HFFc6 (cell line): ENCODE measurements around the gene DCUN1D3. TPM values are rescaled to one million over a fixed set of nuclear protein-coding genes. Genes with fewer than 3 reads are reported as not detected.

Source experiments
- DNase-seq: peaks from one replicate; pipeline ENCODE4 v3.0.0-alpha.2; 2018
- H3K27ac Mint-ChIP-seq: 2 replicates; pipeline ENCODE4 v1.8.0; 2020; ENCODE audit warnings: mild to moderate bottlenecking, mixed read lengths
- H3K27me3 Mint-ChIP-seq: 2 replicates; pipeline ENCODE4 v1.8.0; 2021; ENCODE audit warnings: mild to moderate bottlenecking, moderate library complexity, mixed read lengths; ENCODE audit not compliant: insufficient read depth
- H3K36me3 Mint-ChIP-seq: 2 replicates; pipeline ENCODE4 v1.8.0; 2021; ENCODE audit warnings: low read depth, mixed read lengths
- H3K4me1 Mint-ChIP-seq: 2 replicates; pipeline ENCODE4 v1.8.0; 2020; ENCODE audit warnings: low read depth, mixed read lengths
- H3K4me3 Mint-ChIP-seq: 2 replicates; pipeline ENCODE4 v1.8.0; 2020; ENCODE audit warnings: mild to moderate bottlenecking, moderate library complexity, mixed read lengths
- H3K9me3 Mint-ChIP-seq: 2 replicates; pipeline ENCODE4 v1.8.0; 2020; ENCODE audit warnings: mild to moderate bottlenecking, mixed read lengths
- total RNA-seq, 6 experiments: library from RNA; stranded (reverse); fragmentation: NEBNext Ultra II Directional; extraction: Animal tissue kit (Norgen Biotek cat#: 25700); gene quantifications; 2 replicates in 1 of 6; 3 replicates in 5 of 6; pipeline ENCODE4 v1.2.3, GENCODE V29; 2021
- TF ChIP-seq, protein P1 (sequence below): fragments of 200-600 bp; sonication (generic); IDR thresholded peaks from 2 replicates; pipeline ENCODE4 v1.5.0; 2021; ENCODE audit warnings: antibody characterized with exemption, mild to moderate bottlenecking

DCUN1D3 gene
- total RNA-seq, 6 experiments from 2014 or later = 29.2 to 41.0 (median 32.1) TPM

DNA sequence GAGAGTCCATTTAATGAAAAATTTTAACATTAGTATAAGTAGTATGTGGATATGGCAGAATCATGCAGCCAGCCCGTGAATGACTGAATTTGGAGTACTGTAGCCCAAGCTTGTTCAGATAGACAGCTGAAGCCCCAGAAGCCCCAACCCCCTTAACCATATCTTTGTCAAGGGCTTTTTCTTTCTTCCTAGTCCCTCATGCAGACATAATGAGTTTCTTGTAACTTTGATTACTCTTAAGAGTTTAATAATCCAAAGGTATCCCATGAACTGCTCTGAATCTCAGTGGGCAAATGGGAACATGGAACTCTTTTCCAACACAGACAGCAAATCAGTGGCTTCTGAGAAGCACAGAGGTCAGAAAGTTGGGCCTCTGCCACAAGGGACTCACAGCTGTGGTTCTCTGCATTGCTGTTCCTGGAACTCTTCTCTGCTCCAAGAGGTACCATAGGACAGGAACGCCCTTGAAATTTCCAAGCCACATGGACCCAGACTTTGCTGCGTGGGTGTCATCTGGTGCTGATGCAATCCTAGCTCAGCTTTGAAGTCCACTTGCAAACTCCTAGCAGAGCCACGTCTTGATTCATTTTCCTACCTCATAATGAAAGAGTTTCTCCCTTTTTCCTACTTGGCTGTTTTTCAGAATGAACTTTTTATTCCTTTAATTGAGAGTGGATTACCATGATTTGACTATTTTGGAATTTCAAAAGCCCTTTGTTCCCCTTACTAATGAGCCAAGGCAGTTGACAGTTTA is 18.5 kb upstream of the DCUN1D3 start:
- Mint-ChIP-seq H3K9me3 (no peaks in the 10 kb centered on the region), H3K27ac (peak overlapping the region; percentile 47; the same call in 1 of the 2 replicates), H3K4me1 (peaks cover 16% of the 10 kb centered on the region), H3K36me3 (peaks cover 19% of the 10 kb centered on the region), H3K4me3 (no peak overlapping the region), H3K27me3 (peaks cover 3% of the 10 kb centered on the region)
- DNase-seq = peak; percentile 41
- TF ChIP-seq, protein P1, sequence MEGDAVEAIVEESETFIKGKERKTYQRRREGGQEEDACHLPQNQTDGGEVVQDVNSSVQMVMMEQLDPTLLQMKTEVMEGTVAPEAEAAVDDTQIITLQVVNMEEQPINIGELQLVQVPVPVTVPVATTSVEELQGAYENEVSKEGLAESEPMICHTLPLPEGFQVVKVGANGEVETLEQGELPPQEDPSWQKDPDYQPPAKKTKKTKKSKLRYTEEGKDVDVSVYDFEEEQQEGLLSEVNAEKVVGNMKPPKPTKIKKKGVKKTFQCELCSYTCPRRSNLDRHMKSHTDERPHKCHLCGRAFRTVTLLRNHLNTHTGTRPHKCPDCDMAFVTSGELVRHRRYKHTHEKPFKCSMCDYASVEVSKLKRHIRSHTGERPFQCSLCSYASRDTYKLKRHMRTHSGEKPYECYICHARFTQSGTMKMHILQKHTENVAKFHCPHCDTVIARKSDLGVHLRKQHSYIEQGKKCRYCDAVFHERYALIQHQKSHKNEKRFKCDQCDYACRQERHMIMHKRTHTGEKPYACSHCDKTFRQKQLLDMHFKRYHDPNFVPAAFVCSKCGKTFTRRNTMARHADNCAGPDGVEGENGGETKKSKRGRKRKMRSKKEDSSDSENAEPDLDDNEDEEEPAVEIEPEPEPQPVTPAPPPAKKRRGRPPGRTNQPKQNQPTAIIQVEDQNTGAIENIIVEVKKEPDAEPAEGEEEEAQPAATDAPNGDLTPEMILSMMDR = no peak

DNA sequence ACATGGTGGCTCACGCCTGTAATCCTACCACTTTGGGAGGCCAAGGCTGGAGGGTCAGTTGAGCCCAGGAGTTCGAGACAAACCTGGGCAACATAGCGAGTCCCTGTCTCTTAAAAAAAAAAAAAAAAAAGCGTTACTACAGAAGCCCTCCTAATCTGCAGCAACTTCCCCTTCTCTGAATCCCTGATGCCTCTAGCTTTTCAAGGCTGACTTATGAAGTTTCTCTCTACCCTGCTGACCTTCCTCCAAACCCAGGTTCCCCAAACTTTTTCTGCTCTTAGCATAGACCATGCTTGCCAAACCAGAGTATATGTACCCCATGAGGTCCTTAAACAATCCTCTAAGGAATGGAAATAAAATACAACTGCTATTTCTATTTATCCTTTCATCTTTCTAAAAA is 16.8 kb upstream of the DCUN1D3 start:
- TF ChIP-seq, protein P1 = no peak
- no peak for DNase-seq
- peaks cover 19% of the 10 kb centered on the region for H3K36me3 Mint-ChIP-seq
- peaks cover 3% of the 10 kb centered on the region for H3K27me3 Mint-ChIP-seq
- peaks cover 20% of the 10 kb centered on the region for H3K4me1 Mint-ChIP-seq
- no peak overlapping the region for H3K4me3 Mint-ChIP-seq
- no peaks in the 10 kb centered on the region for H3K9me3 Mint-ChIP-seq
- H3K27ac Mint-ChIP-seq = peak overlapping the region; percentile 38; the same call in 1 of the 2 replicates

DNA sequence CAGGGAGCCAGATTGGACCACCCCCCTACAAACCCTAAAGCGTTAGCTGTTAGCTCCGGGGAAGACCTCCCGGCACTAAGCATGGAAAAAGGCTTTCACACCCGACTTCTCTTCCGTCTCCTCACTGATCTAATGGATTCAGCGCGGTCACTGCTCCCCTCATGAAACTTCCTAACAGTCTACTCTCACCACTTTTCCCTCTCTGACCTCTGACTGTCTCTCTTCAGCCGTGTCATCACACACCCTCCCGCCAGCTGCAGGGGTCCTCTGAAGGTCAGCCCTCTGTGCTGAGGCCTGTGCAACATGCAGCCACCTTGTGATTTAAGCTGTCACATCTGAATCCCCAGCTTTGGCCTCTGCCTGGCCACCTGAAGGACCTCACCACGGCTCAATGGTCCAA is 16.1 kb upstream of the DCUN1D3 start:
- Mint-ChIP-seq H3K27ac (no peak overlapping the region), H3K36me3 (peaks cover 19% of the 10 kb centered on the region), H3K27me3 (peaks cover 3% of the 10 kb centered on the region), H3K9me3 (no peaks in the 10 kb centered on the region), H3K4me1 (peaks cover 24% of the 10 kb centered on the region), H3K4me3 (no peak overlapping the region)
- DNase-seq = no peak
- TF ChIP-seq, protein P1 = no peak

DNA sequence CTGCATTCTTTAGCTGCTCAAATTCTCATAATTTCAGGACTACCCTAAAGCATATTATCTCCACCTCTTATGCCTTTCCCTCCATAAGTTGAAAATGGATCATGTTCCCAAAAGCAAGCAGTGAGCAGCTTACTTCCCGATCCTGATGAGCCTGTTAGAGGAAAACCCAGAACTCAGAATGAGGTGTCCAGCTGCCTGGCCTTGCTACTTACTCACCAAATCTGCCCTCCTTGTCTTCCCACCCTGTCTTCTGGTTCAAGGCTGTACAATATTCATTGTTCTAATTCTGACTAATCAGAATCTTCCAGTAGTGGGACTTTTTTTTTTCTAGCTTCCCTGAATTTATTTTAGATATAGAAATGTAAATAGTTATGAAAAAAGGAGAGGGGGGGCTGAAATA is 11.2 kb upstream of the DCUN1D3 start:
- TF ChIP-seq, protein P1 = no peak
- peak overlapping the region; percentile 68 for H3K4me3 Mint-ChIP-seq
- H3K27me3 Mint-ChIP-seq = peaks cover 2% of the 10 kb centered on the region; the same call in 1 of the 2 replicates
- peaks cover 10% of the 10 kb centered on the region for H3K36me3 Mint-ChIP-seq
- DNase-seq = peak; percentile 43
- H3K4me1 Mint-ChIP-seq = peaks cover 62% of the 10 kb centered on the region
- peak overlapping the region; percentile 96 for H3K27ac Mint-ChIP-seq
- no peaks in the 10 kb centered on the region for H3K9me3 Mint-ChIP-seq

DNA sequence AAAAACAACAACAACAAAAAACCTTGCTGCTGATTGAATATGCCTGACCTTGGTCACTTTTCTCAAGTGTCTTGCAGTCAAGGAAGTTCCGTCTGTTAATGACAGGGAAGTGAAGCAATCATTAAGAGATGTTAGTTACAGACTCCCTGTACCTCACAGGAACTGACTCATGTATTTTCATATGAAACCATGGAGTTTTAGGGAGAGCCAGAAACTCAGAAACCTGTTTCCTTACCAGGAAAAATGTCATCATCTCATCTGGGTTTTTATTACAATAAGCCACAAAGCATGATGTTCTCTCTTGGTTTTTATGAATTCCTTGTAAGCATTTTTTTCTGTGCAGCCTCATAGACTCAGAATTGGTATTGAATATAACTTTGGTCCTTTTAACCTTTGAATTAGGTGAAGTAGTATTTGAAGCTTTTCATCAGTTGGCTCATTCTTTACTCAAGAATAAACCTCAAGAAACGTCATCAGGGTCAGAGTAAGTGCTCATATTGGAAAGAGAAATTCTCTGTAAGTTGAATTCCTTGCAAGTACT is 10.7 kb upstream of the DCUN1D3 start:
- Mint-ChIP-seq H3K4me1 (peaks cover 67% of the 10 kb centered on the region), H3K27ac (peak overlapping the region; percentile 96)

More for the DNA sequence above, 10.7 kb upstream of the DCUN1D3 start:
- Mint-ChIP-seq H3K36me3 (peaks cover 5% of the 10 kb centered on the region; the same call in 1 of the 2 replicates), H3K9me3 (no peaks in the 10 kb centered on the region), H3K4me3 (peak overlapping the region; percentile 68), H3K27me3 (peaks cover 2% of the 10 kb centered on the region; the same call in 1 of the 2 replicates)
- DNase-seq = peak; percentile 92
- TF ChIP-seq, protein P1 = no peak
